AG04450 (cell line): Measurements from ENCODE around the gene UFC1. TPM values are rescaled to one million over a fixed set of nuclear protein-coding genes. Genes with fewer than 3 reads are reported as not detected.
A peak's percentile ranks its signal among the peaks of the same experiment; 100 is the strongest.

ENCODE experiments used
- CTCF ChIA-PET: fragments of 300-600, 350-600 bp; formaldehyde crosslinking; extraction: SDS; loops from one replicate; lab custom pipeline; 2022; ENCODE audit warnings: antibody characterized with exemption, inconsistent platforms; lab: Charles Lee
- POLR2A ChIA-PET: fragments of 350-600 bp; formaldehyde crosslinking; extraction: SDS; loops from one replicate; lab custom pipeline; 2021; ENCODE audit warnings: antibody characterized with exemption, inconsistent platforms; lab: Yijun Ruan, JAX
- DNase-seq: peaks from one replicate; pipeline ENCODE4 v3.0.0-alpha.2; 2011; ENCODE audit warnings: low read depth, low spot score
- H3K27ac ChIP-seq: one replicate; pipeline ENCODE4 v1.5.1; 2012; ENCODE audit warnings: low read depth, low read length, control low read depth
- H3K27me3 ChIP-seq: one replicate; pipeline ENCODE4 v1.6.0; 2012; ENCODE audit warnings: low read length; ENCODE audit not compliant: control insufficient read depth, insufficient read depth
- H3K4me3 ChIP-seq: 2 replicates; pipeline ENCODE4 v1.5.1; 2011; ENCODE audit warnings: mild to moderate bottlenecking, low read depth, low read length, control low read depth
- H3K9me3 ChIP-seq: 2 replicates; pipeline ENCODE4 v1.5.1; 2012; ENCODE audit warnings: low read length; ENCODE audit not compliant: control insufficient read depth, insufficient read depth
- polyA plus RNA-seq: library from polyadenylated mRNA; depleted of rRNA; stranded (reverse); fragments of >200 nt; gene quantifications from 2 replicates; pipeline ENCODE4 v1.2.3, GENCODE V29; 2011
- TF ChIP-seq, protein P1 (sequence below): IDR thresholded peaks from 2 replicates; pipeline ENCODE4 v1.5.1; 2011; ENCODE audit warnings: low read depth, low read length, control low read depth, inconsistent platforms

Gene UFC1
- polyA plus RNA-seq, 1 experiment = 146 TPM

DNA sequence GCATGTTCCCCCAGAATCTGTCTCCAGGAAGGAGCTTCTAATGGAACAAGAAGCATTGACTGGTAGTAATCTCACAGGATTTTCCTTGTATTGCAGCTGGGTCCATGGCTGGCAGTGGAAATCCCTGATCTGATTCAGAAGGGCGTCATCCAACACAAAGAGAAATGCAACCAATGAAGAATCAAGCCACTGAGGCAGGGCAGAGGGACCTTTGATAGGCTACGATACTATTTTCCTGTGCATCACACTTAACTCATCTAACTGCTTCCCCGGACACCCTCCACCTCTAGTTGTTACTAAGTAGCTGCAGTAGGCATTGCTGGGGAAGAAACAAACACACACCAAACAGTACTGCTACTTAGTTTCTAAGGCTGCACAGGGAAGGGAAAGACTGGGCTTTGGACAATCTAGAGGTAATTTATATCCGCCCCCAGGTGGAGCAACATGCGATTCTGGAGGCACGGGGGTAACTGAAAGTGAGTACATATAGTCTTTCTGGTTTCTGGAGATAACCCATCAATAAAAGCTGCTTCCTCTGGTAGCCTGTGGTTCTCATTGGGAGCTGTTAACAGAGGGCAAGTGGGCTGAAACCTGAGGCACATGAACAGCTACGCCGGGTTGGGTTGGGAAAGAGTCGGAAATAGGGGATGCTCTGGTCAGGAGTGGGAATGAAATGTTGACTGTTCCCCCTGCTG, 4.7 kb downstream of the UFC1 start:
- no peaks in the 10 kb centered on the region for H3K27me3 ChIP-seq
- H3K27ac ChIP-seq = peak overlapping the region; percentile 39
- DNase-seq = no peak
- TF ChIP-seq, protein P1, sequence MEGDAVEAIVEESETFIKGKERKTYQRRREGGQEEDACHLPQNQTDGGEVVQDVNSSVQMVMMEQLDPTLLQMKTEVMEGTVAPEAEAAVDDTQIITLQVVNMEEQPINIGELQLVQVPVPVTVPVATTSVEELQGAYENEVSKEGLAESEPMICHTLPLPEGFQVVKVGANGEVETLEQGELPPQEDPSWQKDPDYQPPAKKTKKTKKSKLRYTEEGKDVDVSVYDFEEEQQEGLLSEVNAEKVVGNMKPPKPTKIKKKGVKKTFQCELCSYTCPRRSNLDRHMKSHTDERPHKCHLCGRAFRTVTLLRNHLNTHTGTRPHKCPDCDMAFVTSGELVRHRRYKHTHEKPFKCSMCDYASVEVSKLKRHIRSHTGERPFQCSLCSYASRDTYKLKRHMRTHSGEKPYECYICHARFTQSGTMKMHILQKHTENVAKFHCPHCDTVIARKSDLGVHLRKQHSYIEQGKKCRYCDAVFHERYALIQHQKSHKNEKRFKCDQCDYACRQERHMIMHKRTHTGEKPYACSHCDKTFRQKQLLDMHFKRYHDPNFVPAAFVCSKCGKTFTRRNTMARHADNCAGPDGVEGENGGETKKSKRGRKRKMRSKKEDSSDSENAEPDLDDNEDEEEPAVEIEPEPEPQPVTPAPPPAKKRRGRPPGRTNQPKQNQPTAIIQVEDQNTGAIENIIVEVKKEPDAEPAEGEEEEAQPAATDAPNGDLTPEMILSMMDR = no peak
- H3K9me3 ChIP-seq = no peaks in the 10 kb centered on the region; the same call in 1 of the 2 replicates
- H3K4me3 ChIP-seq = peak overlapping the region; percentile 88
- POLR2A ChIA-PET = interaction anchor here (0.6 kb wide), 1 partner anchor 222 kb away, joined by 9 read pairs; no protein-coding TSS in a partner anchor
- CTCF ChIA-PET = interaction anchor here (0.8 to 2.4 kb wide), 2 partner anchors 34 to 161 kb away, joined by 3 to 8 read pairs; no protein-coding TSS in a partner anchor

DNA sequence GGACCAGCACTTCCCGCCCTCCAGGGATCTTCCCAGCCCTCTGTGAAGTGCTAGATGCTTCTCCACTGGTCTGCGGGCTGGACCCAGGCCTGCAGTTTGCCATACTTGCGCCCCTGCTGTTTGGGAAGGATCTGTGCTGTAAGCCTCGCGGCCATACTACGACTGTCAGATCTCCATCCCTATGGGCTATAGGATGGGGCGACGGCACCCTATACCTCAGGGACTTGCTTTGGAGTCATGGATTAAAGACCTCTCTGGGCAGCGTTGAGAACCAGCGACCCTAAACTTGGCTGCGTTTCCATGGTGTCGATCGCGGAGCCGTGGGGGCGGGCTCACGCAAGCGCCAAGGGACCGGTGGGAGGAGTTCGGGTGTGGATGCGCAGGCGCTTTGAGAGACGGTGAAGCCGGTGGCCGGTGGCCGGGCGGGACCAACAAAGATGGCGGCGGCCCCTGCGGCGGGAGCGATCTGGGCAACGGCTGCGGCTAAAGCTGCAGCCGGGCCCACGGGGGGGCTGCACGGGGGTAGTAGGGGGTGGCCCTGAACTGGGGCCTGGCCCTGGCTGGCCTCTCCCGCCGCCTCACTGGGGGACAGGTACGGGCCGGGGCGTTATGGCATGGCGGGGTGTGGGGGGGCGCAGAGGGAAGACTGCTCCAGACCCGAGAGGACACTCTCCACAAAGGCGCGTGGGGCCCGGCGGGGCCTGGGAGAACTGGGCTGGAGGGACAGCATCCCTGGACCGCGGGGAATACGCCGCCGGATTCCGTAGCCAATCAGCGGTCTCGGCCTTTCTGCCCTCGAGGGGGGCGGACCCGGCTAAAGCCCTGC, 5.5 kb downstream of the UFC1 start, which contains the start of gene USP21:
Gene USP21, plus strand, starts transcription at position 414 of the 826 bp plus-strand sequence. CDS start 1,141 bp downstream, outside the sequence.
- H3K4me3 ChIP-seq = peak within 1 kb of the TSS; percentile 88
- H3K27me3 ChIP-seq = no peaks in the 10 kb centered on the region
- peak within 1 kb of the TSS; percentile 57 for H3K27ac ChIP-seq
- ChIA-PET POLR2A (interaction anchor here (1.0 kb wide), 1 partner anchor 27 kb away, joined by 4 read pairs; the partner anchor contains the start of gene DEDD), CTCF (interaction anchor here (2.4 kb wide), 1 partner anchor 33 kb away, joined by 8 read pairs; no protein-coding TSS in a partner anchor)
- H3K9me3 ChIP-seq = no peaks in the 10 kb centered on the region; the same call in 1 of the 2 replicates
- TF ChIP-seq, protein P1 = peak; percentile 49
- DNase-seq = peak; percentile 51

DNA sequence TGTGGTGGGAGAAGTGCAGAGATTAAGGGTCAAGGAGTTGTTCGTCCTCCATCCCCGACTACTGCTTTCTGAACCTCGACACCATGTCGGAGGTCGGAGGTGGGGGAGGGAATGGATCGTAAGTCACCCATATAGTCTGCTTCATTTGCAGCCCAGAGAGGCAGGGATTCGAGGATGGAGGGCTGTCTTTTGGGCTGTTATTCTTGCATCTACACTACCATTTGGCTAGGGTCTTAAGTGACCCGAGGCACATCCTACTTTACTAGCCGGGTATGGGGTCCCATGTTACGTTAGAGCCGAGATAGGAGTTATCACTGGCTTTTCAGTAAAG, 6.1 kb downstream of the UFC1 start:
- ChIA-PET POLR2A (interaction anchor here (1.0 kb wide), 1 partner anchor 27 kb away, joined by 4 read pairs; the partner anchor contains the start of gene DEDD), CTCF (interaction anchor here (2.4 kb wide), 1 partner anchor 32 kb away, joined by 8 read pairs; no protein-coding TSS in a partner anchor)
- Histone ChIP-seq H3K9me3 (no peaks in the 10 kb centered on the region; the same call in 1 of the 2 replicates), H3K27me3 (no peaks in the 10 kb centered on the region), H3K4me3 (peak overlapping the region; percentile 88), H3K27ac (peak overlapping the region; percentile 57)
- TF ChIP-seq, protein P1 = no peak
- no peak for DNase-seq

DNA sequence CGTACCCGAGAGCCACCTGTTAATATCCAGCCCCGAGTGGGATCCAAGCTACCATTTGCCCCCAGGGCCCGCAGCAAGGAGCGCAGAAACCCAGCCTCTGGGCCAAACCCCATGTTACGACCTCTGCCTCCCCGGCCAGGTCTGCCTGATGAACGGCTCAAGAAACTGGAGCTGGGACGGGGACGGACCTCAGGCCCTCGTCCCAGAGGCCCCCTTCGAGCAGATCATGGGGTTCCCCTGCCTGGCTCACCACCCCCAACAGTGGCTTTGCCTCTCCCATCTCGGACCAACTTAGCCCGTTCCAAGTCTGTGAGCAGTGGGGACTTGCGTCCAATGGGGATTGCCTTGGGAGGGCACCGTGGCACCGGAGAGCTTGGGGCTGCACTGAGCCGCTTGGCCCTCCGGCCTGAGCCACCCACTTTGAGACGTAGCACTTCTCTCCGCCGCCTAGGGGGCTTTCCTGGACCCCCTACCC, 6.9 kb downstream of the UFC1 start:
- POLR2A ChIA-PET = no interaction called here
- no peaks in the 10 kb centered on the region for H3K27me3 ChIP-seq
- no peak overlapping the region for H3K27ac ChIP-seq
- no peaks in the 10 kb centered on the region; the same call in 1 of the 2 replicates for H3K9me3 ChIP-seq
- CTCF ChIA-PET = no interaction called here
- no peak for DNase-seq
- peak overlapping the region; percentile 88; the same call in 1 of the 2 replicates for H3K4me3 ChIP-seq
- TF ChIP-seq, protein P1 = no peak
